RKO (cell line): ENCODE results near the gene CLDN9.
A peak's percentile ranks its signal among the peaks of the same experiment; 100 is the strongest.

Experiments
- DNase-seq: peaks from one replicate; pipeline ENCODE4 v3.0.0-alpha.2; 2016; ENCODE audit warnings: low spot score

Gene CLDN9

DNA sequence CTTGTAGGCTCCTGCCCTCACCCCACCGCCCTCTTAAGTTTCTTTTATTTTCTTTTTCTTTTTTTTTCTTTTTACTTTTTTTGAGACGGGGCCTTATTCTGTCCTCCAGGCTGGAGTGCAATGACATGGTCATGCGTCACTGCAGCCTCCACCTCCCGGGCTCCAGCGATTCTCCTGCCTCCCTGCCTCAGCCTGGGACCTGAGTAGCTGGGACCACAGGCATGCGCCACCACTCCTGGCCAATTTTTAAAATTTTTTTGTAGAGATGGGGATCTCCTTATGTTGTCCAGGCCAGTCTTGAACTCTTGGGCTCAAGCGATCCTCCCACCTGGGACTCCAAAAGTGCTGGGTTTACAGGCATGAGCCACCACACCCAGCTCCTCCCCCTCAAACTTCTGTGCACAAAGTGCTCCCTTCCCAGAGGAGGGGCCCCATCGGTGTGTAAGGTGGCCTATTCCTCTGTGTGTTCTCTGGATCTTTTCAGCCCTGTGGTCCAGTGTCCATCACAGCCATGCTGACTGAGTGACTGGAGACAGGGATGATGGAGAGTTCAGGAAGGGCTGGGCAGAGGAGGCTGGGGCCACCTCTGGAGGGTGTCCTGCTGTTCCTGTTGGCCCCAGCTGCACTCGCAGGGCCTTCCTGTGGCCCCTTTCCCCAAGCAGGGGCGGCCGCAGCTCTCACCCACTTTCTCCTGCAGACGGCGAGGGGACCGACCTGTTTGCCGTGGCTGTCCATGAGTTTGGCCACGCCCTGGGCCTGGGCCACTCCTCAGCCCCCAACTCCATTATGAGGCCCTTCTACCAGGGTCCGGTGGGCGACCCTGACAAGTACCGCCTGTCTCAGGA, 43.8 kb downstream of the CLDN9 start:
- DNase-seq = no peak

- DNase-seq = no peak
Observed at GRCh38 chr16:3057181-3058138, 44.7 kb downstream of the CLDN9 start.

DNA sequence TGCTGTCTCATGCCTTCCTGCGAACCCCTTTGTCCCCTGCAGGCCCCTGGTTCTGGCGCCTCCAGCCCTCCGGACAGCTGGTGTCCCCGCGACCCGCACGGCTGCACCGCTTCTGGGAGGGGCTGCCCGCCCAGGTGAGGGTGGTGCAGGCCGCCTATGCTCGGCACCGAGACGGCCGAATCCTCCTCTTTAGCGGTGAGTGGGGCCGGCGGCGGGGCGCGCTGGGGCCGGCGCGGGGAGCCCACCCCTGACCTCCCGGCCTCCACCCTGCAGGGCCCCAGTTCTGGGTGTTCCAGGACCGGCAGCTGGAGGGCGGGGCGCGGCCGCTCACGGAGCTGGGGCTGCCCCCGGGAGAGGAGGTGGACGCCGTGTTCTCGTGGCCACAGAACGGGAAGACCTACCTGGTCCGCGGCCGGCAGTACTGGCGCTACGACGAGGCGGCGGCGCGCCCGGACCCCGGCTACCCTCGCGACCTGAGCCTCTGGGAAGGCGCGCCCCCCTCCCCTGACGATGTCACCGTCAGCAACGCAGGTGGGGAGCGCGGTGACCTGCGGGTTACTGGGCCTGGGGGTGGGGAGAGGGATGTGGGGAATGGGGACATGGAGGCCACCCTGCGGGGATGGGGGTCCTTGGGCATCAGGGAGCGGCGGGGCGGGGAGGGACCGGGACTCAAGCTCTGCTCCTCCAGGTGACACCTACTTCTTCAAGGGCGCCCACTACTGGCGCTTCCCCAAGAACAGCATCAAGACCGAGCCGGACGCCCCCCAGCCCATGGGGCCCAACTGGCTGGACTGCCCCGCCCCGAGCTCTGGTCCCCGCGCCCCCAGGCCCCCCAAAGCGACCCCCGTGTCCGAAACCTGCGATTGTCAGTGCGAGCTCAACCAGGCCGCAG, 45.7 kb downstream of the CLDN9 start:
- DNase-seq = no peak

- DNase-seq = peak; percentile 87
Observed at GRCh38 chr16:3059041-3059722, 46.5 kb downstream of the CLDN9 start.

DNA sequence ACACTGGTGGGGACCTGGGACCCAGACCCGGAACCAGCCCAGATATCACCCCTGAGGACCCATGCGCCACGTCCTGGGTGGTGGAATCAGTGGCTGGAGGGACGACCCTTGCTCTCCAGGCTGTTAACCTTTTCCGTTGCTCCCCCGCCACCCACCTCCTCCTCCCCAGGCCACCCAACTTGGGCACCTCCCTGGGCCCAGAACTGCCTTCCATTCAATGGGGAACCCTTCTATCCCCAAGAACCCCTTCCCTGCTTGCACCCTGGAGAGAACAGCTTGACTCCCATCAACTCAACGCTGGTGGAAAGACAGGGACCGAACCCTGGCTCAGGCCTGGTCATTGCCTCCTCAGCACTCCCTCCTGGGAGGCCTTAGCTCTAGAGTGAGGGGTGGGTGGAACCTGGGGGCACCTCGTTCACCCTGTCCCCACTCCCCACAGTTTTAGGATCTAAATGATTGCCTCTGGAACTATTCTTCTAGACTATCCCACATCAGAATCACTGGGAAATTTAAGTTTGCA, 47.1 kb downstream of the CLDN9 start:
- DNase-seq = no peak

GRCh38 chr16:3060339-3061127, 47.8 kb downstream of the CLDN9 start:
- DNase-seq = no peak

GRCh38 chr16:3062553-3062952, 49.8 kb downstream of the CLDN9 start:
- no peak for DNase-seq

DNA sequence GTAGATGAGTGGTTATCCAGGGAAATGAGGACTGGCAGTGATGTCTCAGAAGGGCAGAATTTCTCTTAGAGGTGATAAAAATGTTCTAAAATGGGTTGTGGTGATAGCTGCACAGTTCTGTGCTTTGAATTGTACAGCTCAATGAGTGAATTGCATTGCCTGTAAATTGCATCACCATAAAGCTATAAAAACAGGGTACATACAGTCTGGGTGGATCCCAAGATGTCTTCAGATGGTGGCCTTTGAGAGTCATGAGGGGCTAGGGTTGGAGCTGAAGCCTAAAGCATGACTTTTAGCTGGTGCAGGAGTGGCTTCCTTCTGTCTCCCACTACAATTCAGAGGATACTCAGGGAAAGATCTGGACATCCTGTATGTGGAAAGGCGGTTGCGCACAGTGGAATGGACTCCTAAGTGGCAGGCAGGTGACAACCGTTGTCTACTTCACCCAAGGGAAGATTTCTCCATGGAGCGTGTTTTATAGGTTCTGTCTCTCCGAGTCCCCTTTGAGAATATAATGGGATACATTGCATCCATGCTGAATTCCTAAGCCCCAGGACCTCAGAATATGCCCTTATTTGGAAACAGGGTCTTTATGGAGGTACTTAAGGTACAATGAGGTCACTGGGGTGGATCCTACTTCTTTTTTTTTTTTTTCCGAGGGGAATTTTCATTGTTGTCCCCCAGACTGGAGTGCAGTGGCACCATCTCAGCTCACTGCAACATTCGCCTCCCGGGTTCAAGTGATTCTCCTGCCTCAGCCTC, 51.1 kb downstream of the CLDN9 start:
- DNase-seq = no peak
